Activated T-helper 1 cell treated with anti-CD3 and anti-CD28 coated beads, Interleukin-2, amount 50 U/mL, for 16 hours (primary cell): ENCODE measurements around the gene IFITM1.
"Not testable (repeated sequence)": the region's sequence is repeated elsewhere in the genome, so short reads cannot be mapped to it uniquely, and the experiment has no call there.

Source experiments
- DNase-seq, 2 donors: peaks; one replicate each; pipeline ENCODE4 v3.0.0-alpha.2; 2020; ENCODE audit warnings: low read depth in 1 of 2, low spot score in 1 of 2

The IFITM1 gene

DNA sequence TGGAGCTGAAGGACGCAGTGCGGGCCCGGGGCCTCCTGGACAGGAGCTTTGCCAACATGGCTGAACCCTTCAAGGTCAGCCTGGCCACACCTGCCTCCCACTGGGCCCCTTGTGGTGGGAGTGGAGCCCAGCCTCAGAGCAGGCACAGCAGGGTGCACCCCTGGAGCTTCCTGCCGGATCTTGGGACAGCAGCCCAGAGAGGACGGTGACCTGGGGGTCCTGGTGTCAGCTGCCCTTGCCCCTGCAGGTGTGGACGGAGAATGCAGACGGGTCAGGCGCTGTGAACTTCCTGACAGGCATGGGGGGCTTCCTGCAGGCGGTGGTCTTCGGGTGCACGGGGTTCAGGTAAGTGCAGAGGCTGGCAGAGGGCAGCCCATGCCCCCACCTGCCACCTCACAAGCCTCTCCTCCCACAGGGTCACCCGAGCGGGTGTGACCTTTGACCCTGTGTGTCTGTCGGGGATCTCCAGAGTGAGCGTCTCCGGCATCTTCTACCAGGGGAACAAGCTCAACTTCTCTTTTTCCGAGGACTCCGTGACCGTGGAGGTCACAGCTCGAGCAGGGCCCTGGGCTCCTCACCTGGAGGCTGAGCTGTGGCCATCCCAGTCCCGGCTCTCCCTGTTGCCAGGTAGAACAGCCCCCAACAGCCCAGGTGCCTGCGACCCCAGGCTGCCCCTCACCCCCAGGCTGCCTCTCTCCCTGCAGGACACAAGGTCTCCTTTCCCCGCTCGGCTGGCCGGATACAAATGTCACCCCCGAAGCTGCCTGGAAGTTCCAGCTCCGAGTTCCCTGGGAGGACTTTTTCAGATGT, 19.8 kb upstream of the IFITM1 start:
- no peak for DNase-seq

DNA sequence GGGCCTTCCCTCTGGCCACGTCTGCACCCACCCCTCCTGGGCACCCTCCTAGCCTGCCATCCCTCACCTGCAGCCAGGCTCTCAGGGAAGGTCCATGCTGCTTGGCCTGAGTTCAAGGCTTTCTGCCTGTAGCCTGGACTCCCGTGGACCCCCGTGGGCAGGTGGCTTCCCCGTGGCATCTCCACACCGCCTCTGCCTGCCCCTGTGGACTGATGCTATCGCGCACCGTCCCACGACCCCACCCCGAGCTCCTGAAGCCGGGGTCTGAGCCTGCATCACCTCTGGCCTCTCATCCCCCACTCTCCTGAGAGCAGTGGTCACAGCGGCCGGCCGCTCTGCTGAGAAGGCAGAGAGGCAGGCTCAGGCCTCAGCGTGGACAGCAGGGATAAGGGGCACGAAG, 19.1 kb upstream of the IFITM1 start:
- no peak for DNase-seq

DNA sequence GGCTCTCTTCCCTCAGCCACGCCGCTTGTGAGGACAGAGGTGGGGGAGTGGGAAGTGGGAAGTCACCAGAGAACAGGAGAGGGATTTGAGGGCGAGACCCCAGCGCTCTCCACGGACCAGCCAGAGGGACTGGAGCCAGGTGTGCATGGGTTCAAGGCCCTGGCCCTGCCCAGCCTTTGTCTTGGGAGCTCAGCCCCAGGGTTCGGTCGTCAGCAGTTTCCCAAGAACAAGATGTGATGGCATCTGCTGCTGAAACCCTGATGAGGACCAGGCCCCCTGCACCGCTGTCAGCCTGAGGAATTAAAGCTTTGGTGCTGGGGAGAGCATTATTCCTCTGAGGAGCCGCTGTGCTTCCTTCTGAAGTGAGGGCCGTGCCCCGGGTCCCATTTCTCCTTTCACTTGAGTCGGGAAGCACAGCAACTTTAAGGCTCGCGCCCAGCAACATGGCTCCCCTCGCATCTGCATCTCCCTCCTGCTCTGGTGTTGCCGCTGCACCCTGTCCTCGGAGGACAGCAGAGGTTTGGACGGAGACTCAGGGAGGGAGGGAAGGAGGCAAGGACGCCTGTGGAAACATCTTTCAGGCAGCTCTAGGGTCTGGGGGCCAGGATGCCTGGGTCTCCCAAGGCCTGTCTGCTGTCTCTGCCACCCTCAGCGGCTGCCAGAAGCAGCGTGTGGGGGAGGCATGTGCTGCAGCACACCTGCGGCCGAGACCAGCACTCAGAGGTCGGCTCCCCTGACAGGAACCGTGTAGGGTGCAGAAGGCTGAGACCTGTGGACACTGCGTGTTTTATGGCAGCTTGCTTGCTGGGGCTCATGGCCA, 18.3 kb upstream of the IFITM1 start:
- peak in 1 of 2 donors; percentile 2 for DNase-seq

DNA sequence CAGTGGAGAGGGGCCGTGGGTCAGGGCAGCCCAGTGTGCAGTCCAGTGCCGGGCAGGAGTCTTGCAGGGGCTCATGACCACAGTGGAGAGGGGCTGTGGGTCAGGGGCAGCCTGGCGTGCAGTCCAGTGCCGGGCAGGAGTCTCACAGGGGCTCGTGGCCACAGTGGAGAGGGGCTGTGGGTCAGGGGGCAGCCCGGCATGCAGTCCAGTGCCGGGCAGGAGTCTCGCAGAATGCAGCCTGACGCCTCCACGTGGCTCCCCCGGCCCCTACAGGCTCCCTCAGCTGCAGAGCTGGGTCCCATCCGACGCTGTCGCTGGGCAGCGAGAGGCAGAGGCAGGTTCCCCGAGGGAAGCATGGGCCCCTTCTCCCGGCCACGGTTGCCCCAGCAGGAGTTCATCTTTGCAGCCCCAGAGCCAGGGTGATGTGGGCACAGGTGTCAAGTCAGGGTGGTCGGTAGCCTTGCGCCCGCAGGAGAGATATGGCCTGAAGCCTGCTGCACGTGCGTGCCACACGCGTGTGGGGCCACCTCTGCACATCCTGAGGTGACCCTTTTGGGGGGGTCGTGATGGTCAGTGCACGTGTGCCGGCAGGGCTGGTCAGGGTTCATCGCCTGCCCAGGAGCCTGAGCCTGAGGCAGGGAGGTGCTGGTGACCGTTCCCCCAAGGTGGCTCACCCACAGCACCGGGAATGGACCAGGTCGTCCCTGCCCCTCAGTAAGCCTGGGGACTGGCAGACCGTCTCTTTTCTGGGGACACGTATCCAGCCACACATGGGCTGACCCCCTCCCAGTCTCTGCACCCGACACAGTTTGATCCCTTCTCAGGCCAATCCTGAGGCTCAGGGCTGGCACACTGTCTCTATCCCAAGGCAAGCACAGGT, 17.4 kb upstream of the IFITM1 start:
- DNase-seq, result peak in 1 of 2 donors; percentile 3

DNA sequence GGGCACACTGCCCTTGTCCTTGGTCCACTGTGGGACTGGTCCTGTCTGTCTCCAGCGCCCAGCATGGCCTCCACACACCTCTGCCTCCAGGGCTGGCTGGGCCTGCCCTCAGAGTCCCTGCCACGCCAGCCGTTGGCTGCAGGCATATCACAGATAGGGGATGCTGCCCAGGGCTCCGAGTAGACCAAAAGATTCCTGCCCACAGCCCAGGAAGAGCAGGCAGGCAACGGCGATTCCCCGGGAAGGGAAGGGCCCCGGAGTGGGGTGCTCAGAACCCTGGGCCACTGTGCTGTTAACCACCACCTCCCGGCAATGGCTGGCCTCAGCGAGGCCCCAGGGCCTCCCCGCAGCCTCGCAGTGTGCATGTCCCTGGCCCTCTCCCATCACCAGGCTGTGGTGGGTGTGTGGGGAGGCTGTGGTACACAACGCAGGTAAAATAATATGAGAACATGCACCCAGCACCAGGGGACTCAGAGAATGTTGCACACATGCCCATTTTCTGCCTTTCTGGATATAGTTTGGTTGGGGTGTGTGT, 16.7 kb upstream of the IFITM1 start:
- peak in 1 of 2 donors; percentile 1 for DNase-seq

DNA sequence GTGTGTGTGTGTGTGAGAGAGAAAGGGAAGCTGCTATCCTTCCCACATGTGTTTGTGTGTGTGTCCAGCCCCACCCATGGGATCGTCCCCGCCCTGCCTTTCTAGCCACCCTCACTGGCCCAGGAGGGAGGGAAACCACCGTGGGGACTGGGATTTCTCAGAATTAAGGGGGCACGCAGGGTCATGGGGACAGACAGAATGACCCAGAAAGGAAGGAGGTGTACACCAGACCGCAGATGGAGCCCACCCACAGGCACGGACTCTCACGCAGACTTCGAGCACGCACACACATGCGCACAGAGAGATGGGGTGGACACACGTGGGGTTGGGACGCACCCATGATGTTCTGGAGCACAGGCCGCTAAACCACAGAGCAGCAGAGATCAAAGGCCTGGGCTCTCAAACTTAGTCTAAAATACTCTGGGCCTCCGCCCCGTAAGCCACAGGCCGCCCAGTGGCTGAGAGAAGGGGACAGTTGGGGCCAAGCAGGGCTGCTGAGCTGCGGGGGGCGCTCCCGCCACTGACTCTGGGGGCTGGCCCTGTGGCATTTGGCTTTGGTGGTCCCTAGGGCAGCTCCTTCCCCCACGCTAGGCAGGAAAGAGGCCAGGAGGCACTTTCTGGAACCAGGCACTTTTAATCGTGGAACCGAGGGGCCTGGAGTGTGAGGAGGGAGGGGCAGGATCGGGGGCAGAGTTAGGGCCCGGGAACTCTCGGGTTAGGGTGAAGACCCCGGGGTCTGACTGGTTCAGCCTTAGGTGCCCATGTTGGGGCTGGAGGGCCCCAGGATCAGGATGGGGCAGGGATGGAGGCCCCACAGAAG, 16.0 kb upstream of the IFITM1 start:
- peak in 1 of 2 donors; percentile 6 for DNase-seq

DNA sequence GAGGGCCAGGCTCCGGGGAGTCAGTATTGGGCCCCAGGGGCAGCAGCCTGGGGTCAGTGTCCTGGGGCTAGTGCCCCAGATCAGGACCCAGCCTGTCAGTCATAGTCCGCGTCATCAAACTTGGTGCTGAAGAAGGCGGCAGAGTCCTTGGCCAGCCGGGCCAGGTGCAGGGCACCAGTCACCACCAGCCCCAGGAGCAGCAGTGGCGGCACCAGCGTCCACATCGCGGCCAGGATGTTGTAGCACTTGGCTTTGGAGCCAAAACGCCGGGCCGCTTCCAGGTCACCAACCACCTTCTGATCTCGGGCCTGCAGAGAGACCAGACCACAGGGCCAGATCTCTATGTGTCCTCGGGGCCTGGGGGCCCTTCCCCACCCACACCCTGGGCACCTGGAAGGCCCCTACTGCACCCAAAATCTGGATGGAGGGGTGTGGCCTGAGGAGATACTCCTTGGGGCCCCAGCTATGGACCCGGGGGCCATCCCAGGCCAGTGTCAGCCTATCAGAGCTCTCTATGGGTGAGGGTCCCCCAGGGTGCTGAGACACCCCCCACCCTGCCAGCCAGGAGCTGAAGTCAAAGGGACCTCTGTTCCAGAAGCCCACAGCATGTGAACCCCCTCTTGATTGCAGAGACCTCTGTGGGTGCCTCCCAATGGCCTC, 15.3 kb upstream of the IFITM1 start:
- DNase-seq, result no peak

DNA sequence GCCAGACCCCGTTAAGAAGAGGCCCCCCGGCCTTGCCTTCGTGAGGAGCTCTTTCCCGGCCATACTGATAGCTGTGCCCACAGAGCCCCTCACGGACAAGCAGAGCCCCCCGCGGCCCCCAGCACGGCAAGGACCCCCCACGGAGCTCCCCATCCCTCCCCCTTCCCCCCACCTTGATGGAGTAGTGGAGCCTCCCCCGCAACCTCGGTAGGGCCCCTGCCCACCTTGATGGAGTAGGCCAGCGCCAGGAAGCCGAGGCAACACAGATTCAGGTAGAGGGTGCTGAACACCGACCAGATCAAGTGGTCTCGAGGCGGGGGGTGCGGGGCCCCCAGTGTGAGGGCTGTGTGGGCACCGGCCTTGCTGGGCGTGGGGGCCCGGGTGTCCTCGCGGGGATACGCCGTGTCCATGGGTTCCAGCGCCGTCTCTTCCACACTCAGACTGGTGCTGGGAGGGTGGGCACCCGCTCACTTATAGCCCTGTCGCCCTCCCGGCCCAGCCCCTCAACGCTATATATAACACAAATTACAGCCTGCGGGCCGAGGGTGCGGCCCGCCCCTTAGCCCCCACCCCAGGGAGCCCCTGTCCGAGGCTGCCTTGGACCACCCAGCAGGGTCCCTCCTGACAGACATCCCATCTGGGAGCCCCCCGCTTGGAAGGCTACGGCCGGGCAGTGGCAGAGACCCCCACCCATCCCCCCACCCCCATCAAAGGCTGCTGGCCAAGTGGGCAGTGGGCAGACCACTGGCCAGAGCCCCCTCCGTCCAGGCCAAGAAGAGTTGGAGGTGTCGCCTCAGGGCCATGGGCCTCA, 14.6 kb upstream of the IFITM1 start, which contains the start of gene IFITM5:
TSS of gene IFITM5 (minus strand) at position 446 of the 811 bp plus-strand sequence. CDS start at position 410, 36 bp downstream.
- DNase-seq, result no peak

DNA sequence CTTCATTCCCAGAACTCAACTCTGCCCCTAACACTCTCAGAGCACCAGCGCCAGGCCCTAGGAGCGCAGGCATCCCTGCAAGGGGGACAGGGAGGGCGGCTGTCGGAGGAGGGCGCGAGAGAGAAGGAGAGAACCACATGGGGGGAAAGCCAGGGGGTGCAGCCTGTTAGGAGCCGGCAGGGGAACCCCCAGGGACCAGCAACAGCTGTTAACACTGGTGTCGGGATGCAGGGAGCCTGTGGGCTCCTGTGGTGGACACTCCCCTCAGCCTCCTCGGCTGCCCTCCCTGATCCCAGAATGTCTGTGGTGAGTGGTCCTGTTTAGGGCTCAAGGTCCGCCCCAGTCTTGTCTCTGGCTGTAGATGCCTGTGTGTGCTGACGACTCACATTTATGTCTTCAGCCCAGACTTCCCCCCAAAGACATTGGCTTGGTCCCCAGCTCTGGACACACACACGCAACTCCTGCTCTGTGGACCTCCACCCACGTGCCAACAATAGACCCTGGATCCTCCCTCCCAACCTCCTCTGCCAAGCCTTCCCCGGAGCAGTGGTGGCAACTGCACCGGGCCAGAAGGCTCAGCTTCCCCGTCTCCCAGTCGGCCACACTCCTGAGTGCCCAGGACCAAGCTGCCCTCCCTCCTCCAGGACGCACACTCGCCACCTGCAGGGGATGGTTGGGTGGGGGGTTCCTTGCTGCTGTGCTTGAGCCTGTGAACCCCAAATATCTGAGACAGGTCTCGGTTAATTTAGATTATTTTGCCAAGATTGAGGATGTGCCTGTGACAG, 13.7 kb upstream of the IFITM1 start:
- DNase-seq, result no peak

DNA sequence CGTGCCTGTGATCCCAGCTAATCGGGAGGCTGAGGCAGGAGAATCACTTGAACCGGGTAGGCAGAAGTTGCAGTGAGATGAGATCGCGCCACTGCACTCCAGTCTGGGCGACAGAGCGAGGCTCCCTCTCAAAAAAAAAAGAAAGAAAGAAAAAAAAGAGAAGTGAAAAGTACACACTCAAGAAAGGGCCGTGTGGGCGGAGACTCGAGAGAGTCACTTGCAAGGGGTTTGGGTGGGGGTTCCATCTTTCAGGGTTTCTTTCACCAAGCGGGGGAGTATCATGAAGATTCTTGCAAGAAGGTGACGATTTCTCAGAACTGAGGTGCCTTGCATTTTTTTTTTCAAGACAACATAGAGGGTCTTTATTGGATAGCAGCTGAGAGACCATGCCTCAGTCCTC, 10.5 kb upstream of the IFITM1 start:
- no peak for DNase-seq

DNA sequence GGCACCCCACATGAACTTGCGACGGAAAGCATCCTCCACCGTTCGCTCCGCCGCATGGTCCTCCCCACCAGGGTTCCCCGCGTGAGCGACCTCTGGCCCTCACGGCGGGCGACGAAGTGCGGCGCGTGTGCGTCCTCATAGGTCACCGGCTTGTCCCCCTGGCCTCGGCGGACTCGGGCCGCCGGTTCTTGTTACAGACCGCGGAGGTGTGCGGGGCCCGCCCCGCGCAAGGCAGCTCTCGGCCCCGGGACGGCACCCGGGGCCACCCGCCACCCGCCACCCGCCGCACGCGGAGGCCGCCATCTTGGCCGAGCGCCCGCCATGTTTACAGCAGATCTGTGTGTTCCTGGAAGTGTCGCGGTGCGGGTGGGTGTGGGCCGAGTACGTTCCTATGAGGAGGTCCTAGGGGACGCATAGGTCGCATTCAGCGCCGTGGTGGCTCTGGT, 9.8 kb upstream of the IFITM1 start:
- no peak for DNase-seq

DNA sequence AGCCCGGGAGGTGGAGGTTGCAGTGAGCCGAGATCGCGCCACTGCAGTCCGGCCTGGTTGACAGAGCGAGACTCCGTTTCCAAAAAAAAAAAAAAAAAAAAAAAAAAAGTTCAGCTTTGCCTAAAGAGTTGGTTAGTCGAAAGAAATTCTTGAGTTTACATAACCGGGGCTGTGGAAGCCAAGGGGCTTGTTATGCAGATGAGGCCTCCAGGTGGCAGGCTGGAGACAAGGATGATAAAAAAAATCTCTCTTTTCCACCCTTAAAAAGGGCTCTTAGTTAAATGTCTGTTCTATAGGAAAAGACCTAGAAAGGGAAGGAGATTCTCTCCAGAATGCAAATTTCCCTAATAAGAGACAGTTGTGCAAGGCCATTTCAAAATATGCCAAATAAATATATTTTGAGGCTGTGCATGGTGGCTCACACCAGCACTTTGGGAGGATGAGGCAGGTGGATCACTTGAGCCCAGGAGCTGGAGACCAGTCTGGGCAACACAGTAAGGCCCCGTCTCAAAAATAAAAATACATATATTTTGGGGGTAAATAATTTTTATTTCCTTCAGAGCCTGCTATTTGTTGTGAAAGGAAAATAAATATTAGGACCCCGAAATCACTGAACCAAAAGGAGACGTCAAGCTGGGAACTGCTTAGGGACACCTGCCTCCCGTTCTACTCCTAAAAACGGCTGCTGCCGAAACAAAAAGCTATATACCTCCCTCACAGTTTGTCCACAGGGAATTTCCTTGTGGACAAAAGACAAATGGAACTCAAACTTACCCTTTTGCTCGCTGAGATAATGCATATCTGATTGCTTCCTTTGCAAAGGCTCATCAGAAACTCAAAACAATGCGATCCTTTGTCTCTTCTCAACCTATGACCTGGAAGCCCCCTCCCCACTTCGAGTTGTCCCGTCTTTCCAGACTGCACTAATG, 8.7 kb upstream of the IFITM1 start:
- no peak for DNase-seq

DNA sequence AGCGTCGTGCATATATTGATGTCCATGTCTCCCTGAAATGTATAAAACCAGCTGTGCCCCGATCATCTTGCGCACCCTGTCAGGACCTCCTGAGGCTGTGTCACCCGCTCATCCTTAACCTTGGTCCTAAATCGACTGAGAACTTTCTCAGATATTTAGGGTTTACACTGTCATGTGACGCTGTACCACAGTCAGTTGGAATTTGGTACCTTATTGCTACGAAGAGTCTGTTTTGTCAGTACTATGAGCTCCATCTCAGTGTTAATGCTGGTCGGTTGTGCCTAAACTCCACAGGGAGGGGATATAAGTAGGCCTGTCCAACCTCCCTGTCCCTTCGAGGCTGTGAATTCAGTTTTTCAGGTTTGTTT, 8.0 kb upstream of the IFITM1 start:
- DNase-seq, result no peak

DNA sequence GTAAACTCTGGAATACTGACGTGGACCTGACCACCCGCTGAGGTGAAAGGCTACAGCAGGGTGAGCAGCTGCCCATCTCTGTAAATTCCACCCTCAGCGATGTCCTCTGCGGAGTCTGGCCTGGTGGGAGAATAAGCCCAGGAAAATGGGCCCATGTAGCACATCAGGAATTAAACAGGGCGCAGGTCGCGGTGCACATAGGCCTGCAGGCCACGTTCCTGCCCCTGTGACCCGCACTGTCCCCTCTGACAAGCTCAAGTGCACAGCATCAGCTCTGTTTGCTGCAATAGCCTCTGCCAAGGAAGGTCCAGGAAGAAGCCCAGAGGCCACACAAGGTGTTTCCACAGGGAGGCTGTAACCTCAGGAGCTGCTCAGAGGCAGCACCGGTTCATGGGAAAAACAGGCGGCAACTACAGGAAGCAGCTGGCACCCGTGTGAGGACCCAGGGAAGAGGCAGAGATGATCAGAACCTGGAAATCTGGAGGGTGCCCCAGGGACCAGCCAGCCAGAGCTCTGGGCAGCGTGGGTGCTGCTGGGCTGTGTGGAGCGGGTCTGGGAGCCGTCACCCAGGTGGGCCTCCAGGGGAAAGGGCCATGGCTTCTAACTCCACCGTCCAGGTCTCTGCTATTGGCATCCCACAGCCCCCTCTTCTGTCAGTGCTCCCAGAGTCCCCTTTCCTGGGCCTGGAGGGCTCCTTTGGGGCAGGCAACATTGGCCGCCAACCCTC, 7.0 kb upstream of the IFITM1 start:
- DNase-seq, result no peak

DNA sequence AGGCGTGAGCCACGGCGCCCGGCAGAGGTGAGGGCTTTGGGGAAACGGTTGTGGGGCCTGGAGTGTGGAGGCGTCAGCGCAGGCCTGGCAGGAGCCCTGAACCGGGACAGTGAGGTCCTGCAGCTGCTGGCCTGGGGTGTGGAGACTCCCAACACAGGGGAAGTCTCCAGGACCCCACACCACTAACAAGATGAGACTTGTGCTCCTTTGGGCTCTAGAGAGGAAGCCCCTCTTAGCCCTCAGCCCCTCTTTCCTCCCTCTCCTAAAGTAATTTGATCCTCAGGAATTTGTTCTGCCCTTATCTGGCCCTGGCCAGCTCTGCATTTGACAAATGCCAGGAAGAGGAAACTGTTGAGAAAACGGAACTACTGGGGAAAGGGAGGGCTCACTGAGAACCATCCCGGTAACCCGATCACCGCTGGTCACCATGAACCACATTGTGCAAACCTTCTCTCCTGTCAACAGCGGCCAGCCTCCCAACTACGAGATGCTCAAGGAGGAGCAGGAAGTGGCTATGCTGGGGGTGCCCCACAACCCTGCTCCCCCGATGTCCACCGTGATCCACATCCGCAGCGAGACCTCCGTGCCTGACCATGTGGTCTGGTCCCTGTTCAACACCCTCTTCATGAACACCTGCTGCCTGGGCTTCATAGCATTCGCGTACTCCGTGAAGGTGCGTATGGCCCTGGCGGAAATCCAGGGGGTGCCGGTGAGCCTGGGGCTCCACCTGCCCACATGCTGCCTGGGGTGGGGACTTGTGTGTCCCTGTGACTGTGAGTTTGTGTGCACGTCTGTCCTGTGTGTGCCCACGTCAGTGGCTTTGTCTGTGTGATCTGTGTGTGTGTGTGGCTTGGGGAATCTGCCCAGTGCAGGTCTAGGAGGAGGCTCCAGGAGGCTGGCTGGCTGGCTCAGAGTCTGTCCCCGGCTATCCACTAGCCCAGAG, 5.8 kb upstream of the IFITM1 start, which contains the start of gene IFITM2:
TSS of gene IFITM2 (plus strand) at position 51 of the 943 bp plus-strand sequence. CDS start at position 428, 377 bp downstream.
- not testable (repeated sequence) for DNase-seq
